NCI-H460 (cell line): ENCODE measurements around the gene MED16. TPM values are rescaled to one million over a fixed set of nuclear protein-coding genes. Genes with fewer than 3 reads are reported as not detected.
A peak's percentile ranks its signal among the peaks of the same experiment; 100 is the strongest.

Source experiments
- DNase-seq: peaks from one replicate; pipeline ENCODE4 v3.0.0-alpha.2; 2016; ENCODE audit warnings: low read depth; ENCODE audit errors: extremely low read depth
- total RNA-seq: library from RNA; depleted of rRNA; stranded (reverse); fragments of >200 nt; shearing (Covaris generic); gene quantifications from 2 replicates; pipeline ENCODE4 v1.2.3, GENCODE V29; 2014

Gene MED16
- total RNA-seq, 1 experiment from 2014 or later = 10.3 TPM

GRCh38 chr19:928471-929202, 35.6 kb upstream of the MED16 start:
- no peak for DNase-seq

GRCh38 chr19:927780-928401, 34.9 kb upstream of the MED16 start:
- no peak for DNase-seq

- DNase-seq = no peak
These were observed 34.4 kb upstream of the MED16 start for GRCh38 chr19:927351-927779.

- DNase-seq = no peak
These were observed 33.8 kb upstream of the MED16 start for GRCh38 chr19:926589-927350.

- DNase-seq = no peak
These were observed 33.3 kb upstream of the MED16 start for GRCh38 chr19:926323-926588.

GRCh38 chr19:925526-926322, 32.7 kb upstream of the MED16 start, which contains the start of gene ARID3A:
ARID3A (plus strand) TSS chr19:926035; CDS start chr19:929529, 3,494 bp downstream.
- DNase-seq = peak; percentile 56

- DNase-seq = peak; percentile 43
These were observed 32.1 kb upstream of the MED16 start for GRCh38 chr19:925087-925525.

GRCh38 chr19:924553-925086, 31.6 kb upstream of the MED16 start:
- DNase-seq = no peak

GRCh38 chr19:920051-920864, 27.3 kb upstream of the MED16 start:
- DNase-seq = no peak

GRCh38 chr19:919199-920050, 26.4 kb upstream of the MED16 start:
- no peak for DNase-seq

- no peak for DNase-seq
These were observed 25.7 kb upstream of the MED16 start for GRCh38 chr19:918481-919198.

- DNase-seq = no peak
These were observed 25.1 kb upstream of the MED16 start for GRCh38 chr19:918152-918437.

DNA sequence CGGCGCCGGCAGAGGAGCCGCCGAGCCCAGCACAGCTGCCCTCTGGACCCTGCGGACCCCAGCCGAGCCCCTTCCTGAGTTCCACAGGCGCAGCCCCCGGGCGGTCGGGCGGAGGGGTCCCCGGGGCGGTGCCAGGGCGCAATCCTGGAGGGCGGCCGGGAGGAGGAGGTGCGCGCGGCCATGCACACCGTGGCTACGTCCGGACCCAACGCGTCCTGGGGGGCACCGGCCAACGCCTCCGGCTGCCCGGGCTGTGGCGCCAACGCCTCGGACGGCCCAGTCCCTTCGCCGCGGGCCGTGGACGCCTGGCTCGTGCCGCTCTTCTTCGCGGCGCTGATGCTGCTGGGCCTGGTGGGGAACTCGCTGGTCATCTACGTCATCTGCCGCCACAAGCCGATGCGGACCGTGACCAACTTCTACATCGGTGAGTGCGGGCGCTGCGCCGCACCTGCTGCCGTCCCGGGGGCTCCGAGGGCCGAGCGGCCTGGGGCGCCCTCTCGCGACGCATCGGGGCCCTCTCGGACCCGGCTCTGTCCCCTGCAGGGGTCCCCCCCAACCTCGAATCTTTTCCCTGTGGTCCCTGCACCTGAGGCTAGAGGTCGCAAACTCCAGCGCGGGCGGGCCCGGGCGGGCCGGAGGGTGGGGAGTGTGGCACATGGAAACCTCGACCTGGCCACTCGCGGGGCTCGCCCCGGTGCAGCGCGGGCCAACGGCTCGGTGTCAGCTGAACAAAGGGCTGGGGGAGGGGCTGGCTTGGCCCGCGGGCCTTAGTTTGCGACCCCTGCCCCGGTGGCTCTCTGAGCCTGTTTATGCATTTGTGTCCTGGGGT, 24.6 kb upstream of the MED16 start, which contains the start of gene KISS1R:
KISS1R (plus strand) TSS at position 11 of the 829 bp plus-strand sequence; CDS start at position 181, 170 bp downstream.
- no peak for DNase-seq

GRCh38 chr19:916645-917322, 23.8 kb upstream of the MED16 start:
- DNase-seq = no peak

DNA sequence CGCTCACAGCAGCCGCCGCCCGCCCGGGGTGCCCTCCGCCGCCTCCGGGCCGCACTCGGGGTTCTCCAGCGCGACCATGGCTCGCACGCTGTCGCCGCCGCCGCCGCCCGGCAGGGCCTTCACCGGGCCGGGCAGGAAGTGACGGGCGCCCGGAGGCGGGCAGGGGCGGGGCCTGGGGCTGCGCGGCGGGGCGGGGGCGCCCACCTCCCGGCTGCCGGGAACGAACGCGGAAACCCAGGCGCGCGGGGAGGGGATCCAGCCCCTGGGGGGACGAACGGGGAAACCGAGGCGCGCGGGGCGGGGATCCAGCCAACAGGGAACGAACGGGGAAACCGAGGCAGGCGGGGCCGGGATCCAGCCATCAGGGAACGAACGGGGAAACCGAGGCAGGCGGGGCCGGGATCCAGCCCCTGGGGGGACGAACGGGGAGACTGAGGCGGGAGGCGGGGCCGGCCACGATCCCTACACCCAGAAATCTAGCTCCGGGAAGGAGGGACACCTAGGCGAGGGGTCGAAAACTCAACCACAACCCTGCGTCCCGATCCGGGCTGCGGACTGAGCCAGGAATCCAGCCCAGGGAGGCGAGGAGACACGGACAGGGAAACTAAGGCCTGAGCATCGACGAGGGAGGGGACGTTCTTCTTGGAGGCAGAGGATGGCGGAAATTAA, 20.2 kb upstream of the MED16 start, which contains the start of gene R3HDM4:
R3HDM4 (minus strand) TSS at position 140 of the 669 bp plus-strand sequence; CDS start at position 78, 62 bp downstream.
- DNase-seq = peak; percentile 43
